Measurements from ENCODE around the gene OTOG.

GRCh38 chr11:17642980-17643379 is 95.9 kb downstream of the OTOG start:
- no peak for TF ChIP-seq CTCF (IDR thresholded peaks at IDR 0.05)
- TF ChIP-seq POLR2A (IDR thresholded peaks at IDR 0.05): no peak
